Measurements from ENCODE around the gene EPHB2.

Gene EPHB2

GRCh38 chr1:22935433-22935832 lies 224.8 kb downstream of the EPHB2 start:
- Histone ChIP-seq H3K27me3 (ENCODE audit: insufficient read depth, low read length, poor library complexity, severe bottlenecking) (no peaks in the 10 kb centered on the region), H3K4me3 (ENCODE audit: low read length, poor library complexity, severe bottlenecking) (no peak overlapping the region), H3K9ac (ENCODE audit: low read depth, low read length, poor library complexity, severe bottlenecking) (no peak overlapping the region), H3K4me1 (ENCODE audit: insufficient read depth, low read length, poor library complexity, severe bottlenecking) (no peaks in the 10 kb centered on the region), H4K20me1 (ENCODE audit: insufficient read depth, low read length, poor library complexity, severe bottlenecking) (no peaks in the 10 kb centered on the region), H3K9me2 (replicated peaks; ENCODE audit: low read depth, low read length) (no peaks in the 10 kb centered on the region), H3F3A (ENCODE audit: low read depth) (no peaks in the 10 kb centered on the region), H3K36me3 (ENCODE audit: insufficient read depth, low read length) (no peaks in the 10 kb centered on the region), H3K79me2 (ENCODE audit: insufficient read depth, low read length) (no peaks in the 10 kb centered on the region), H3K4me2 (ENCODE audit: low read depth, low read length, poor library complexity, severe bottlenecking) (no peak overlapping the region), H2AFZ (ENCODE audit: low read length) (no peak overlapping the region), H3K9me3 (ENCODE audit: insufficient read depth, low read depth, low read length) (no peaks in the 10 kb centered on the region; the same call in 1 of the 2 replicates)
- no peak for TF ChIP-seq EZH2phosphoT487 (IDR thresholded peaks at IDR 0.05; ENCODE audit: borderline replicate concordance)
- TF ChIP-seq CTCF (conservative IDR thresholded peaks at IDR 0.05; ENCODE audit: low read length) = no peak

- TF ChIP-seq EZH2phosphoT487 (IDR thresholded peaks at IDR 0.05; ENCODE audit: borderline replicate concordance) (no peak), CTCF (conservative IDR thresholded peaks at IDR 0.05; ENCODE audit: low read length) (no peak)
- Histone ChIP-seq H3K4me3 (ENCODE audit: low read length, poor library complexity, severe bottlenecking) (no peak overlapping the region), H3K36me3 (ENCODE audit: insufficient read depth, low read length) (no peaks in the 10 kb centered on the region), H3K79me2 (ENCODE audit: insufficient read depth, low read length) (no peaks in the 10 kb centered on the region), H3K4me1 (ENCODE audit: insufficient read depth, low read length, poor library complexity, severe bottlenecking) (no peaks in the 10 kb centered on the region), H3K9me2 (replicated peaks; ENCODE audit: low read depth, low read length) (no peaks in the 10 kb centered on the region), H3K27me3 (ENCODE audit: insufficient read depth, low read length, poor library complexity, severe bottlenecking) (no peaks in the 10 kb centered on the region), H3F3A (ENCODE audit: low read depth) (no peaks in the 10 kb centered on the region), H3K4me2 (ENCODE audit: low read depth, low read length, poor library complexity, severe bottlenecking) (no peak overlapping the region), H3K9me3 (ENCODE audit: insufficient read depth, low read depth, low read length) (peaks cover 9% of the 10 kb centered on the region), H3K9ac (ENCODE audit: low read depth, low read length, poor library complexity, severe bottlenecking) (no peak overlapping the region), H4K20me1 (ENCODE audit: insufficient read depth, low read length, poor library complexity, severe bottlenecking) (no peaks in the 10 kb centered on the region), H2AFZ (ENCODE audit: low read length) (no peak overlapping the region)
These were observed 226.0 kb downstream of the EPHB2 start for GRCh38 chr1:22936681-22937080.

- Histone ChIP-seq H3K36me3 (ENCODE audit: insufficient read depth, low read length) (no peaks in the 10 kb centered on the region), H4K20me1 (ENCODE audit: insufficient read depth, low read length, poor library complexity, severe bottlenecking) (no peaks in the 10 kb centered on the region), H3K9me3 (ENCODE audit: insufficient read depth, low read depth, low read length) (peaks cover 9% of the 10 kb centered on the region), H3K27me3 (ENCODE audit: insufficient read depth, low read length, poor library complexity, severe bottlenecking) (no peaks in the 10 kb centered on the region), H3K4me2 (ENCODE audit: low read depth, low read length, poor library complexity, severe bottlenecking) (no peak overlapping the region), H3K79me2 (ENCODE audit: insufficient read depth, low read length) (no peaks in the 10 kb centered on the region), H3K4me1 (ENCODE audit: insufficient read depth, low read length, poor library complexity, severe bottlenecking) (no peaks in the 10 kb centered on the region), H3K4me3 (ENCODE audit: low read length, poor library complexity, severe bottlenecking) (no peak overlapping the region), H3K9me2 (replicated peaks; ENCODE audit: low read depth, low read length) (no peaks in the 10 kb centered on the region), H2AFZ (ENCODE audit: low read length) (no peak overlapping the region), H3K9ac (ENCODE audit: low read depth, low read length, poor library complexity, severe bottlenecking) (no peak overlapping the region), H3F3A (ENCODE audit: low read depth) (no peaks in the 10 kb centered on the region)
- TF ChIP-seq CTCF (conservative IDR thresholded peaks at IDR 0.05; ENCODE audit: low read length) (no peak), EZH2phosphoT487 (IDR thresholded peaks at IDR 0.05; ENCODE audit: borderline replicate concordance) (no peak)
These were observed 230.6 kb downstream of the EPHB2 start for GRCh38 chr1:22941257-22941656.

All from Loucy (cell line).